GM19043 (cell line): Measurements from ENCODE around the gene RAP1GAP2.

Experiments
- ATAC-seq: cut with Tn5 transposase; IDR thresholded peaks from one replicate; pipeline ENCODE4 v1.9.1; 2021; ENCODE audit warnings: low read depth; ENCODE audit not compliant: unreplicated experiment

RAP1GAP2 gene

DNA sequence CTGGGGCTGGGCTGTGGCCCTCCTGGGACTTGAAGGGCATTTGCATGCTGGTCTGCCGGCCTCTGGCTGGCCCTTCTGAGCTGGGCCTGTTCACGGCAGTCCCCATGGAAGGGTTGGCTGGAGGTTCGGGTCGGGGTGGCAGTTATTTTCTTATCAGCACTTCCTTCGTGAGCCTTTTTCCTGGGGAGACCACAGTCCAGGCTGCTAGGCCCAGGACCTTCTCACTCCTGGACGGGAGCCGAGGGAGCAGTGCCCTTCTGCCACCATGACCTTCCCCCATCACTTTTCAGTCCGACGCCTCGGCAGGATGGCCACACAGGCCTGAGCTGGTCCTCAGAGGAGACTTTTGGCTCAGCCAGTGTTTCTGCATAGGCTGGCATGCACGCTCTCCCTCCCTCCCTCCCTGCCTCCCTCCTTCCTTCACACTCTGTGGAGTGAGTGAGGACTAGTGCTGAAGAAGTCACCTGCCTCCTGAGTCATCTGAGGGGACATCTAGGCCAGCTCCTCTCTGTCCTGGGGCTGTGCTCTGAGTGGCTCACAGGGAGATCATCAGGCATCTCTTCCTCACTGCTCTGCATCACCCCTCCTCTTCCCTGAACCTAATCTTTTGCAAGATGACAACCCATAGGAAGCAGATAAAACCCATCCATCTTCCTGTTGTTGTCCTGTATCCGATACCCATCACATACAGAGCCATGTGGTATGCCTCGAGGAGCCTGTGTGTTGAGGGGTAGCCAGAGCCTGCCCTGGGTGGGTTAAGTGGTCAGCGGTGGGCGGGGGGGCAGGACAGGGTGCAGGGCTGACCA is 109.7 kb downstream of the RAP1GAP2 start:
- ATAC-seq = no peak

DNA sequence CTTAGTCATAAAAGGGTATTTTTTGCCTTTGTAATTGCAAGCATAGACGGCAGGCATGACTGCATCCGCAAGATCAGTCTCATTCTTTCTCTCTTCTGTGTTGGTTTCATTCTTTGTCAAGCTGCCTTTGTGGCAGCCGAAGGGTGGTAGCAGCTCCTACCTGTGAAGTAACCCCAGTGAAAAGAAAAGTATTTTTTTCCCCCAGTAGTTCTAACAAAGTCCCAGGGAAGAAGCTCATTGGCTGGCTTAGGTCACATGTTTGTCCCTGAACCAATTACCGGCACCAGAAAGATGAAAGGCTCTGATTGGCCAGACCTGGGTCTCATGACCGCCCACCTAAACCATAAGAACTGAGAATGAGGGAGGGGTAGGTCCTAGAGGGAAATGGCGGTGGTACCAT is 110.7 kb downstream of the RAP1GAP2 start:
- ATAC-seq = no peak

DNA sequence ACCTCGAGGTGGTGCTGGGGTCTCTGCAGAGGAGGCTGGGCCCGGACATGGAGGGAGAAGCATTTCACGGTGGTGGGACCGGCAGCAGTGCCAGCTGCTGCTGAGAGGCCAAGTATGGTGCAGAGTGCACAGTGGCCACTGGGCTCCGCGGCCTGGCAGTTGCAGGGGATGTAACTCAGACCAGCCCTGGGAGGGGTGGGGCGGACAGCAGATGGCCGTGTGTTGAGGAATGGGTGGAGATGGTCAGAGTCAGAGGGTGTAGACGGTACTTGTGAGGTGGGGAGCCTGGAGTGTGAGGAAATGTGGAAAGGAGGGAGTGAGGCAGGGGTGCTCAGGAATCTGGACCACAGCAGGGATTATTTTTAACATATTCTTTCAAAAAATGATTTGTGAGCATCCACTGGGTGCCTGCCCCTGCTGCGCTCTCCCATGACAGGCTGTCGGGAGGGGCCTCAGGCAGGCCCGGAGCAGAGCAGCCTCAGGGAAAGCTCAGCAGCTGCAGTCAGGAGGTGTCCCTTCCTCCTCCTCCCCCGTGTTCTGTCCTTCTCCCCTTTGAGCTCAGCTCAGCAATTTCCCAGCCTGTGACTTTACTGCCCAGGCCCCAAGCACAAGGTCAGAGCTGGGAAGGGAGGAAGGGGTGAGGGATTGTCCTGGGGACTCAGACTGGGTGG is 113.1 kb downstream of the RAP1GAP2 start:
- ATAC-seq = no peak

DNA sequence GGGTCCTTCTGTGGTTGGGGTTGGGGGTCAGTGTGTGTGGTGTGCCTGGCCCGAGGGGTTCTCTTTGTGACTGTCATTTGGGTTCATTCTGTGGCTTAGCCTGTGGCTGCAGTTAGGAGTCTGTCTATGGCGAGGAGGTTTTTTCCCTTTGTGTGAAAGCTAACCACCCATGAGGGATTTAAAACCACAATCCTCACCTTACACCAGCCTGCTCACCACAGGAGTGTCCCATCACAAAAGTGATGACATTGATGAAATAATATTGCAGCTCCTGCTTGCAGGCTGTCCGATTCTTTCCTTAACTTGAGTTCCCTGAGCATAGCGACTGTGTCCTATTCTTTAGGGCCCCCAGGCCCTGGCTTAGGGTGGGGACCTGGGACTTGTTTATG is 113.6 kb downstream of the RAP1GAP2 start:
- no peak for ATAC-seq

DNA sequence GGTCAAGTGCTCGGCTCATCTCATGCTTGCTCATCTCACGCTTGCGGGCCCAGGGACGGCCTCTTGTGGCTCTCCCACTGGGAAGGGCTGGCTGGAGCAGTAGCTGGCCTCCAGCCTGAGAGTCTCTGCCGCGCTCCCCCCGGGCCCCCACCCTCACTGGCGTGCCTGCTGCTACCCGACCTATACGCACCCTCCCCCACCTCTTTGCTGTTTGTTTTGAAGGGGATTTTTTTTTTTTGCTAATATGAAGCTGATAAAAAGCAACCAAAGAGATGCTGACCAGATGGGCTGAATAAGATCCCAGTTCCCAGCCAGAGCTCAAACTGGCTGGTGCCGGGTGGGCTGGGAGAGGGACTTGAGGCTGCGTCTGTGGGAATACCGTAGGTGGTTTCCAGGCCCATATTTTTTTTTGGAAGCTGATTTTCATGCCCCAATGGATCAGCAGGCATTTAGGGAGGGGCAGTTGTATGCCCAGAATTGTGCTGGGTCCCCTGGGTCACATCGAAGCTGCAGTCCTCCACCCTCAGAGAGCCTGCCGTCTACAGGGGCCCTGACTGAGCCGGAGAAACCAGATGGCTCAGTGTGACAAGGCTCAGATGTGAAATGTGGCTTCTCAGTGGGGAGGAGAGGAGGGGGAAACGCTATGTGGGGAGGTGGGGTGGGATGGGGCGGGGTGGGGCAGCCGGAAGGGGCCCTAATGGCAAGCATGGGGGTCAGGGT is 115.0 kb downstream of the RAP1GAP2 start:
- no peak for ATAC-seq

DNA sequence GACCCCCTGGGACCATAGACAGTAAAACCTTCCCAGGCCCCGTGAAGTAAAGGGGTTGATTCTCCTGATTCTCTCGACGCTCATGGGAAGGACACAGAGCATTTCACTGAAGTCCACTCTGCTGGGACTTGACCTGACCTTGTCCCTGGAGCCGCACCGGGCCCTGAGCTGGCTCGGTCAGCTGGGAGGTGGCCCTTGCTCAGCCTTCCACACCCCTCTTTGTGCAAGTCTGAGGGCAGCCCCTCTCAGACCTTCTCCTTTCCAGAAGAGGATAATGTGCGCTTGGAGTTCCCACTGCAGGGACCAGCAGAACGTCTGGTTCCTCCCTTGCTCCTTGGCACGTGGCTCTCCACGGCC is 115.5 kb downstream of the RAP1GAP2 start:
- ATAC-seq = no peak

DNA sequence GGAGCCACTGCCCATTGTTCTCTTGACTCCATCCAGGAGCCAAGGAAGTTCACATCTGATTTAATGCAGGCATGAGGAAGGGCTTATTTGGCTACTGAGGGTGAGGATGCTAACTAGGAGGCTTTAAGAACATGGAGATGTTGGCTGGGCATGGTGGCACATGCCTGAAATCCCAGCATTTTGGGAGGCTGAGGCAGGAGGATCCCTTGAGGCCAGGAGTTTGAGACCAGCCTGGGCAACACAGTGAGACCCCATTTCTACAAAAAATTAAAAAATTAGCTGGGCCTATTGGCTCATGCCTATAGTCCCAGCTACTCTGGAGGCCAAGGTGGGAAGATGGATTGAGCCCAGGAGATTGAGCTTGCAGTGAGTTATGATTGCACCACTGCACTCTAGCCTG is 116.5 kb downstream of the RAP1GAP2 start:
- ATAC-seq = no peak

DNA sequence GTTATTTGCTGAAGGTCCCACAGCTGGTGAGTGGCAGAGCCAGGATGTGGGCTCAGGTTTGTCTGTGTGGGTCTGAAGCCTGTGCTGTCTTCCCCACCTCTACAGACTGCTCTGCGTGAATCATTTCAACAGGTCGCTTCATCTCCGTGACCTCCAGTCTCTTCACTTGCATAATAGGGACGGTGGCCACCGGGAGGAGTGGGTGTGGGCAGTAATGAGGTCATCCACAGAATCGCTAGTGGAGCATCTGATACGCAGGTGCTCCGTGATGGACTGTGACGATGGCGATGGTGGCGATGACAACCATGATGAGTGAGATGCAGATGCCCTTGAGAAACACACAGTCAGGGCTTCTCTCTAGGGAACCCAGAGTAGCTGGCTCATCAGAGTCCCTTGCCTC is 120.2 kb downstream of the RAP1GAP2 start:
- ATAC-seq = no peak

DNA sequence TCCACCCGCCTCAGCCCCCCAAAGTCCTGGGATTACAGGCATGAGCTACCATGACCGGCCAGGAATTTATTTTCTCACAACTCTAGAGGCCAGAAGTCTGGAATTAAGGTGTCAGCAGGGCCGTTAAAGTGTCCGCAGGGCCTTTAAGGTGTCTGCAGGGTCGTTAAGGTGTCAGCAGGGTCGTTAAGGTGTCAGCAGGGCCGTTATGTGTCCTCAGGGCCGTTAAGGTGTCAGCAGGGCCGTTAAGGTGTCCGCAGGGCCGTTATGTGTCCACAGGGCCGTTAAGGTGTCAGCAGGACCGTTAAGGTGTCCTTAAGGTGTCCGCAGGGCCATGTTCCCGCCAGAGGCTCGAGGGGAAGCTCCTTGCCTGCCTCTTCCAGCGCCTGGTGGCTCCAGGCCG is 125.2 kb downstream of the RAP1GAP2 start:
- ATAC-seq = no peak

DNA sequence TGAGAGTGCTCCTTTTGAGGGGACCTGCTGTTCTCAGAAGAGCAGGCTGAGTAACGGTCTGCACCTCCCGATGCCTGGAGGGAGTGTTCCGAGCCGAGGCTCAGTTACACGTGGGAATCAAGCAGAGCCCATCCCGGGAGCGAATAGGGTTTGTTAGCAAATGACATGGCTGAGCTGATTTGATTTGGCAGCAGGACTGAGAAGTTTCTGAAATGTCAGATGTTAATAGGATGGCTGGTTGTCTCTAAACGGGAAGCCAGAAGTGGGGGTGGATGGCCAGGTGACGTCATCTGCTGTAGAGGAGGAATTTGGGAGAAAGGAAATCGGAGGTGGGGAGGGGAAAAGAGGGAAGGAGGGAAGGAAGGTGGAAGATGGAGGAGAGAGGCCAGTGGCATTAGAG is 128.0 kb downstream of the RAP1GAP2 start:
- ATAC-seq = no peak

DNA sequence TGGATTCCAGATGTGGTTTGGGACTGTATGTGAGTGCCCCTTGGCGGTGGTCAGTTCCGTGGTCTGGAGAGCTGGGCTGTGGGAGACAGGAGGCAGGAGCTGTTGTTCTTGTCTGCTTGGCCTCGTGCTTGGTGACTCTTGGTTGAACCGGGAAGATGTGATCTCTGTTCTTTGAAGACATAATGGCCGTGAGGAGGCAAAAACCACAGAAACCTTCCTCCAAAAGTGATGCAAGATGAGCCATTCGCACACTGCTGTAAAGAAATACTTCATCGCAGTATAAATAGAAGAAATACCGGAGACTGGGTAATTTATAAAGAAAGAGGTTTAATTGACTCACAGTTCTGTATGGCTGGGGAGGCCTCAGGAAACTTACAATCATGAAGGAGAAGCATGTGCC is 128.8 kb downstream of the RAP1GAP2 start:
- ATAC-seq = no peak

DNA sequence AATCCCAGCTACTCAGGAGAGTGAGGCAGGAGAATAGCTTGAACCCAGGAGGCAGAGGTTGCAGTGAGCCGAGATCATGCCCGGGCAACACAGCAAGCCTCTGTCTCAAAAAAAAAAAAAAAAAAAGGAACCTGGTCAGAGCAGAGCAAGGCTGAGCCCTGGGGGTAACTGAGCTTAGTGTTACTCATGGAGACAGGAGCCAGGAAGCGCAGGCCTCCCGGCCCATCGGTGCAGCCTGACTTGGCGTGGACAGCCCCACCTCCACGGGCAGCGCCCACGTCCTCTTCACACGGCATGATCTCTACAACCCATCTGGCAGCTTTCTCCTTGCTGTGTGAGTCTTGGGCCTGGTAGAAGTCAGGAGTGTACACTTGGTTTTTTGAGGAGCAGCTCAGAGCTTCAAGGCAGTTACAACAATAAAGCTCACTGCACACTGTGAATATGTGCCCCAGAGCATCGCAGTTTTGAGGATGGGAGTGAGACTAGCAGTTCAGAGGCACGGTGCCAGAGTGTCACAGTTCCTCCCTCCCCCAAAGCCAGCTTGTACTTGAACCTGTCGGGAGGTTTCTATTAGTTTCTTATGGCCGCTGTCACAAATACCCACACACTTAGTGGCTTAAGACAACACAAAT is 129.9 kb downstream of the RAP1GAP2 start:
- ATAC-seq = no peak

DNA sequence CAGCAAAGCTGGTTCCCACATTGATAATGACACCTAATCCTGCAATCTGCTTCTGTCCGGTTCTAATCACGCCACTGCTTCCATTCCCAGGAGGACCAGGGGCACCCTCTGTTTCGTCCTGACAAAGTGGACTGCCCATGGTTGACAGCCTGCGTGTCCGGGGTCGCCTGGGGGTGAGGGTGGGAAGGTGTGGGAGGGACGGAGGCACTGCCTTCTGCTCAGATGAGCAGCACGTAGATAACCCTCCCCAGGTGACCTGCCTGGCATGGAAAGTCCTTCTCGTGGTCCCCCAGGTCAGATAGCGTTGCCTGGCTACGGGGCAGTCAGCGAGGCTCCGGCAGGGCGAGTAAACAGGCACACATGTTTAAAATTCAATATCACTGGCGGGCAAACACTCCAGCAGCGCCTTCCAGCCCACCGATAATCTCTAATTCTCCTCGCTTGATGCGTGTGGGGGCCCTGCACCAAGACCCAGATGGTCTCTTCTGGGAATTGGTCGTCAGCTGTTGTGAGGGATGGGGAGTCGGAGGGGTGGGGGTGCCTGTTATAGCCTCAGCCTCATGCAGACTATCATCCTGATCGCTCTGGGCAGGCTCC is 132.2 kb downstream of the RAP1GAP2 start:
- no peak for ATAC-seq

DNA sequence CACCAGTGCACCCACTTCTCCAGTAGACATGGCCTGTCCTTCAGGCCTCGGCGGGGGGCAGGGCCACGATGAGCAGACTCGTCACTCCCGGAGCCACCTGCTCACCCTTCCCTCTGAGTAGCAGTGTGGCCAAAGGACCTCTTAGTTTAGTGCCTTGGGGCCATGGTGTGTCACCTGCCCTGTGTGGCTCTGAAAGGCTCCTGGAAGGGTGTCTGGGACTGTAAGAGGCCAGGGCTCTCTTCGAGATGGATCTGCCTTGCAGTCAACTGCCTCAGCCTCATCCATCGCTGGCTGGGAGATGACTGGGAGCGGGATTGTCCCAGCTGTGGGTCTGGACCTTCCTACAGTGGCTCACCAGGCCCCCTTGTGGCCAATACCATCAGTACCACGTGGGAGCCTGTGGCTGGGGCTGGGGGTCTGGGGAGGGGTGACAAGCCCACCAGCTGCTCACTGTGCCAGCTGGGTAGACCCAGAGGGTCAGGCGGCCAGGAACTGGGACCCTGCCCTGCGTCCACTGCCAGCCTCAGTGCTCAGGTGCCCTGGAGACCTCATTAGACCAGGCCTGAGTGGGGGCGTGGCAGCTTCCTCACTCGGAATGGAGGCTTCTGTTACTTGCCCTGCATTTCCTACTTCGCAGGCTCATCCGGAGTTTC is 133.8 kb downstream of the RAP1GAP2 start:
- ATAC-seq = no peak

DNA sequence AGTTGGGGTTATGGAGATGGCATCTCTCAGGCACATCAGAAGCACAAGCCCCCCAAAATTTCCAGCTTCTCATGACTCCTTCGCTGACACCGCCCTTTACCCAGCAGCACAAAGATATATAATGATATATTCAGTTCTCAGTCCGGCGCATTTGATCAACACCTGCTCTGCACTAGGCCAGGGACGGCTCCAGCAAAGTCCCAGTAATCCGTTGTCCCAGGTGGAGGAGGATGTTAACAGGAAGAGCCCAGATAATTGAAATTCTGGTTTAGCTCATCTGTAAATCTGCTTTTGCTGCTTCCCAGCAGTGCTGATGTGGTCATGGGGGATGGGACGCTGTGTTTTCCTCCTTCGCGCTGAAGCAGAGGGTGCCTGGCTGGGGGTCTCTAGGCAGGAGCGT is 135.6 kb downstream of the RAP1GAP2 start:
- no peak for ATAC-seq

DNA sequence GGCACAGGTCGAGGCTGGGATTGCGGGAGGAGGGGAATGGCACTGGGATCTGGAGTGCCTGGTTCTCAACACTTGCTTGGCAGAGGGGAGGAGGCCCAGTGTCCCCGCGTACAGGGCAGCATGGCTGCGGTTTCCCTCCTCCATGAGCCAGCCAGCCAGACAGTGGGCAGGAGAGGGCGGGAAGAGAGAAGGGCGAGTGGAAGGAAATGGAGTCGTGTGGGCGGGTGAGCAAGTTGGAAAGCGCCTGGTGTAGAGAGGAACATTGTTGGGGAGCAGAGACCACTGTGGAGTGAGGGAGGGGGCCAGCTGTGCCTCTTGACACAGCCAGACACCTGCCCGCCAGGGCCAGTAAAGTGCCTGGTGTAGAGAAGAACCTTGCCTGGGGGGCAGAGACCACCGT is 136.7 kb downstream of the RAP1GAP2 start:
- ATAC-seq = no peak

DNA sequence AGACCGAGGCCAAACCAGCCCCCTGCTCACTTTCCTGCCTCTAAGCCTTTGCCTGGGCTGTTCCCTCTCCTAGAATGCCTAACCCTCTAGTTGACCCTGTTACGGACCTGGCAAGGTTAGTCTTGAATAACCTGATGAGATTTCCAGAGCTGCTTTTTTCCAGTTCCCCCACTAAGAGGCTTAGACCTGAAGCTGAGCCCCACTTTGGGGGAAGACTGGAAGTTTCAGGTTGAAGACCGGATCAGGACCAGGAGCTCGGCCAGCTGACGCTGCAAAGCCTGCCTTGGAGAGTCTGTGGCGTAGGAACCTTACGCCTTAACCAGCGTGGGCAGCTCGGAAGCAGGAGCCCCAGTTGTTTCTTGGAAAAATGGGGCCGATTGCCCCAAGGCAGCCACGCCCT is 137.4 kb downstream of the RAP1GAP2 start:
- ATAC-seq = no peak

DNA sequence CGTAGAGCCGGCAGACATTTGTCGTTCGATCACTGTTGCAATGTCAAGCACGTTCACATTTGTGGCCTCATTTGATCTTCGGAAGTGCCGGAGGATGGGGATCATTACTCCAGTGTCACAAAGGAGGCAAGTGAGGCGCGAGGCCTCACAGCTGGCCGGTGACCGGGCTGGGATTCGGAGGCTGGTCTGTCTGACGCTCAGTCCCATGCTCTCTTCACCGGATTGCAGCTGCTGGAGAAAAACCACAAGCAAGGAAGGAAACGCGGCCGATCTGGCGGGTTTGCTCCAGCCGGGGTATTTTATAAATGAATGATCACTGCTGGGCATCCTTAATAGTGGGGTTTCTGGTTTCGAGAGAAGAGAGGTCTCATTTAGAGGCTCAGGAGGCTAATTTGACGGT is 139.4 kb downstream of the RAP1GAP2 start:
- no peak for ATAC-seq

DNA sequence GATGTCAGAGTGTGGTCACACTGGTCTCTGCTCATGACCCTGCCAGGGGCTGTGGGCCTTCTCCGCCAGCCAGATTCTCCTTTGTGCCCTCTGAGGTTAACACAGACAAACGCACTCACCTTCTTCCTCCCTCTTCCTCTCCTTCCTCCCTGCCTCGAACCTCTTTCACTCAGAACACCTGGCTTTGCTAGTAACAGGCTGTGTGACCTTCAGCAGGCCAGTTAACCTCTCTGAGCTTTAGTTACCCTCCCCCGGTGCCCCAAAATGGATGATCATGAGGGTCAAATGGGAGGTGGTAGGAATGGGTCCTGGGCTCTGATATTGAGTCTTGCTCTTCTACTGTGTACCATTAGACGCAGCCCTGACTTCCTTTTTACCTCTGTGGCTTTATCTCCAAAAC is 140.1 kb downstream of the RAP1GAP2 start:
- ATAC-seq = no peak

DNA sequence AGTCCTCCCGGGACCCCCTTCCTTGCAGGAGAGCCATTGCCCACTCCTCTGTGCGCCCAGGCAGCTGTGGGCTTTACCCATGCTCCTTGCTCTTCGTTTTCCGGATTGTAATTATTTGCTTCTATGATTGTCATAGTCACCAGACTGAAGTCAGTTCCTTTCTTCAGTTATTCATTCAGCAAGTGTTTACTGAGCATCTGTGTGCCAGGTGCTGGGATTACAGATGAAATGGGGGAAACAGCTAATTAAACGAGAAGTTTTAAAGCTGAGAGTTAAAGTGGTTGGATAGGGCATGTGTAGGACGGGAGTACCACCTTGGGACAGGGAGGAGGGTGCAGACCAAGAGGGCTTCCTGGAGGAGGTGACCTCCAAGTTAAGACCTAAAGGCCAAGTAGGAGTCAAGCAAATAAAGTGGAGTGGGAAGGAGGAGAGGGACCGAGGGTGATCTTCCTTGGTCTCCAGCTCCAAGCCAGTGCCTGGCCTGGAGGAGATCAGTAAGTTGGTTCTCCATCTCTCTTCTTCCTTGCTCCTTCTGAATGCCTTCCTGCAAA is 140.6 kb downstream of the RAP1GAP2 start:
- no peak for ATAC-seq
